ENCODE measurements around the gene STRBP. TPM values are rescaled to one million over a fixed set of nuclear protein-coding genes. Genes with fewer than 3 reads are reported as not detected.

STRBP gene
- total and polyA plus RNA-seq, 2 experiments from 2014 or later, result 1.4 to 2.5 TPM

DNA sequence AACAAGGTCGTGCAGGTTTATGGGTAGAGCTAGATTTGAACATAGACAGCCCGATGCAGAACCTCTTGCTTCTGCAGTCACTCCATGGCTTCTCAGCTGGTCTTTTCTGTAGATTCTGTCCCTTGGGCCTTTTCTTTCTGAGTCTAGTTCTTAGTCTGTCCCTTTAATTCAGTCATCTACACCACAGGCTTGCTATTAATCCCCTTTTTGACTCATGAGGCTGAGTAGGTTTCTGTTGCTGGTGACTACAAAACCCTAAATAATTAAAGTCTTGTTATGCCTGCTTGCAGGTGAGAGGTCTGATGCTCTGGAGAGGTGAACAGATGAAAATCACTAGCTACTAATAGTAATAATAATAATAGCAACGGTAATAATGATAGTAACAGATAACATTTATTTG lies 19.3 kb upstream of the STRBP start:
- Histone ChIP-seq H3K27ac (no peak overlapping the region), H3K9me3 (ENCODE audit: low read depth) (no peaks in the 10 kb centered on the region), H3K9ac (no peak overlapping the region), H2AFZ (no peak overlapping the region), H3K36me3 (ENCODE audit: low read depth) (no peaks in the 10 kb centered on the region), H3K9me2 (ENCODE audit: insufficient read depth) (no peaks in the 10 kb centered on the region), H3F3A (ENCODE audit: insufficient read depth) (no peaks in the 10 kb centered on the region), H3K4me3 (no peak overlapping the region), H3K79me2 (ENCODE audit: insufficient read depth) (no peaks in the 10 kb centered on the region), H3K4me2 (ENCODE audit: unreplicated experiment) (no peak overlapping the region), H4K20me1 (ENCODE audit: insufficient read depth) (no peaks in the 10 kb centered on the region), H3K27me3 (replicated peaks; ENCODE audit: insufficient read depth) (peaks cover 13% of the 10 kb centered on the region), H3K4me1 (ENCODE audit: insufficient read depth) (no peaks in the 10 kb centered on the region)
- DNase-seq, result no peak
- TF ChIP-seq EZH2 (IDR thresholded peaks at IDR 0.05; ENCODE audit: insufficient read depth, poor library complexity, severe bottlenecking) (no peak), EZH2phosphoT487 (IDR thresholded peaks at IDR 0.05; ENCODE audit: insufficient read depth, low read depth) (no peak)
- 47 to 53% methylated on average over 3 of the region's 3 CpGs for WGBS, 2 experiments (ENCODE audit: low coverage in 1 of 2, low lambda C conversion rate in 2 of 2, missing lambda C conversion rate in 2 of 2)
- in situ Hi-C loops (cut with MboI), result no loop called here

- no peaks in the 10 kb centered on the region for H3K79me2 ChIP-seq (ENCODE audit: insufficient read depth)
Measured at GRCh38 chr9:123286324-123286723, 17.9 kb upstream of the STRBP start.

GRCh38 chr9:123284656-123285055 lies 16.3 kb upstream of the STRBP start:
- no peaks in the 10 kb centered on the region for H3K79me2 ChIP-seq (ENCODE audit: insufficient read depth)
- H3K9ac ChIP-seq, result no peak overlapping the region
- H3K4me1 ChIP-seq (ENCODE audit: insufficient read depth), result no peaks in the 10 kb centered on the region
- H3K36me3 ChIP-seq (ENCODE audit: low read depth), result no peaks in the 10 kb centered on the region
- TF ChIP-seq EZH2 (IDR thresholded peaks at IDR 0.05; ENCODE audit: insufficient read depth, poor library complexity, severe bottlenecking) (no peak), EZH2phosphoT487 (IDR thresholded peaks at IDR 0.05; ENCODE audit: insufficient read depth, low read depth) (no peak)
- no peaks in the 10 kb centered on the region for H4K20me1 ChIP-seq (ENCODE audit: insufficient read depth)
- in situ Hi-C loops (cut with MboI), result no loop called here
- H3K4me3 ChIP-seq, result no peak overlapping the region
- H3K4me2 ChIP-seq (ENCODE audit: unreplicated experiment), result no peak overlapping the region
- no peak for DNase-seq
- 36 to 38% methylated on average over 7 of the region's 7 CpGs for WGBS, 2 experiments (ENCODE audit: low coverage in 1 of 2, low lambda C conversion rate in 2 of 2, missing lambda C conversion rate in 2 of 2)
- no peaks in the 10 kb centered on the region for H3K9me2 ChIP-seq (ENCODE audit: insufficient read depth)
- peaks cover 29% of the 10 kb centered on the region for H3K27me3 ChIP-seq (replicated peaks; ENCODE audit: insufficient read depth)
- no peaks in the 10 kb centered on the region for H3K9me3 ChIP-seq (ENCODE audit: low read depth)
- no peak overlapping the region for H3K27ac ChIP-seq
- H3F3A ChIP-seq (ENCODE audit: insufficient read depth), result no peaks in the 10 kb centered on the region
- H2AFZ ChIP-seq, result no peak overlapping the region

More at GRCh38 chr9:123286324-123286723, 17.9 kb upstream of the STRBP start:
- in situ Hi-C loops (cut with MboI), result no loop called here
- Histone ChIP-seq H3K4me1 (ENCODE audit: insufficient read depth) (no peaks in the 10 kb centered on the region), H2AFZ (no peak overlapping the region), H3K9me2 (ENCODE audit: insufficient read depth) (no peaks in the 10 kb centered on the region), H3K27me3 (replicated peaks; ENCODE audit: insufficient read depth) (peaks cover 23% of the 10 kb centered on the region), H3K36me3 (ENCODE audit: low read depth) (no peaks in the 10 kb centered on the region), H3K27ac (no peak overlapping the region), H3K4me2 (ENCODE audit: unreplicated experiment) (no peak overlapping the region), H3K9me3 (ENCODE audit: low read depth) (no peaks in the 10 kb centered on the region), H3F3A (ENCODE audit: insufficient read depth) (no peaks in the 10 kb centered on the region), H3K4me3 (no peak overlapping the region), H4K20me1 (ENCODE audit: insufficient read depth) (no peaks in the 10 kb centered on the region), H3K9ac (no peak overlapping the region)
- WGBS, 2 experiments (ENCODE audit: low coverage in 1 of 2, low lambda C conversion rate in 2 of 2, missing lambda C conversion rate in 2 of 2), result 29 to 62% methylated on average over 1 of the region's 1 CpG
- TF ChIP-seq EZH2 (IDR thresholded peaks at IDR 0.05; ENCODE audit: insufficient read depth, poor library complexity, severe bottlenecking) (no peak), EZH2phosphoT487 (IDR thresholded peaks at IDR 0.05; ENCODE audit: insufficient read depth, low read depth) (no peak)
- no peak for DNase-seq

DNA sequence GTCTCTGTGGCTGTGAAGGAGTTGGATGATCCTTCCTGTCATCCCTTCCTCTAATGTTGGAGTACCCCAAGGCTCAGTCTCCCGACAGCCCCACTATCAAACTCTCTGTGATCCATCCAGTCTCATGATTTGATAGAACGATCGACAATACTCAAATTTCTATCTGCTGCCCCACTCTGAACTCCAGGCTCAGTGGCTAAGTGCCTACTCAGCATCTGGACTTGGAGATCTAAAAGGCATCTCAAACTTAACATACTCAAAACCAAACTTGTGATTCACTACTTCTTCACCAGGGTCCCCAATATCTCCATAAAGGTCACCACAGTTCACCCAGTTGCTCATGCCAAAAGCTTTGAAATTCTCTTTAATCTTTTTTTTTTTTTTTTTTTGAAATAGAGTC lies 15.1 kb upstream of the STRBP start:
- WGBS, 2 experiments (ENCODE audit: low coverage in 1 of 2, low lambda C conversion rate in 2 of 2, missing lambda C conversion rate in 2 of 2), result 72% methylated on average over 3 of the region's 3 CpGs
- H3K4me2 ChIP-seq (ENCODE audit: unreplicated experiment), result no peak overlapping the region
- in situ Hi-C loops (cut with MboI), result no loop called here

GRCh38 chr9:123283048-123283408 lies 14.6 kb upstream of the STRBP start:
- Histone ChIP-seq H3K36me3 (ENCODE audit: low read depth) (no peaks in the 10 kb centered on the region), H3K9ac (no peak overlapping the region), H3F3A (ENCODE audit: insufficient read depth) (no peaks in the 10 kb centered on the region), H3K9me3 (ENCODE audit: low read depth) (no peaks in the 10 kb centered on the region), H3K4me3 (no peak overlapping the region), H3K27me3 (replicated peaks; ENCODE audit: insufficient read depth) (peaks cover 30% of the 10 kb centered on the region), H3K27ac (no peak overlapping the region), H3K79me2 (ENCODE audit: insufficient read depth) (no peaks in the 10 kb centered on the region), H4K20me1 (ENCODE audit: insufficient read depth) (no peaks in the 10 kb centered on the region), H3K9me2 (ENCODE audit: insufficient read depth) (no peaks in the 10 kb centered on the region), H2AFZ (no peak overlapping the region), H3K4me1 (ENCODE audit: insufficient read depth) (no peaks in the 10 kb centered on the region), H3K4me2 (ENCODE audit: unreplicated experiment) (no peak overlapping the region)
- in situ Hi-C loops (cut with MboI), result no loop called here
- TF ChIP-seq EZH2 (IDR thresholded peaks at IDR 0.05; ENCODE audit: insufficient read depth, poor library complexity, severe bottlenecking) (no peak), EZH2phosphoT487 (IDR thresholded peaks at IDR 0.05; ENCODE audit: insufficient read depth, low read depth) (no peak)
- WGBS, 2 experiments (ENCODE audit: low coverage in 1 of 2, low lambda C conversion rate in 2 of 2, missing lambda C conversion rate in 2 of 2), result 62 to 66% methylated on average over 5 of the region's 5 CpGs
- no peak for DNase-seq

More for the DNA sequence above, 15.1 kb upstream of the STRBP start:
- Histone ChIP-seq H3K79me2 (ENCODE audit: insufficient read depth) (no peaks in the 10 kb centered on the region), H4K20me1 (ENCODE audit: insufficient read depth) (no peaks in the 10 kb centered on the region), H3K9me2 (ENCODE audit: insufficient read depth) (no peaks in the 10 kb centered on the region), H3K9me3 (ENCODE audit: low read depth) (no peaks in the 10 kb centered on the region), H3K4me1 (ENCODE audit: insufficient read depth) (no peaks in the 10 kb centered on the region), H3K27me3 (replicated peaks; ENCODE audit: insufficient read depth) (peaks cover 30% of the 10 kb centered on the region), H3K36me3 (ENCODE audit: low read depth) (no peaks in the 10 kb centered on the region), H3K27ac (no peak overlapping the region), H3K4me3 (no peak overlapping the region), H3K9ac (no peak overlapping the region), H3F3A (ENCODE audit: insufficient read depth) (no peaks in the 10 kb centered on the region), H2AFZ (no peak overlapping the region)
- no peak for TF ChIP-seq EZH2 (IDR thresholded peaks at IDR 0.05; ENCODE audit: insufficient read depth, poor library complexity, severe bottlenecking)
- no peak for TF ChIP-seq EZH2phosphoT487 (IDR thresholded peaks at IDR 0.05; ENCODE audit: insufficient read depth, low read depth)
- DNase-seq, result no peak
